ENCODE results near the gene PPP1R10.
A peak's percentile ranks its signal among the peaks of the same experiment; 100 is the strongest.
"Not testable (repeated sequence)": the region's sequence is repeated elsewhere in the genome, so short reads cannot be mapped to it uniquely, and the experiment has no call there.

The PPP1R10 gene

GRCh38 chr6:30616811-30617564, at the start of gene PPP1R10:
PPP1R10 (minus strand) TSS chr6:30617243; CDS start chr6:30609944, 7,299 bp downstream.
- peak; percentile 100 for DNase-seq

DNA sequence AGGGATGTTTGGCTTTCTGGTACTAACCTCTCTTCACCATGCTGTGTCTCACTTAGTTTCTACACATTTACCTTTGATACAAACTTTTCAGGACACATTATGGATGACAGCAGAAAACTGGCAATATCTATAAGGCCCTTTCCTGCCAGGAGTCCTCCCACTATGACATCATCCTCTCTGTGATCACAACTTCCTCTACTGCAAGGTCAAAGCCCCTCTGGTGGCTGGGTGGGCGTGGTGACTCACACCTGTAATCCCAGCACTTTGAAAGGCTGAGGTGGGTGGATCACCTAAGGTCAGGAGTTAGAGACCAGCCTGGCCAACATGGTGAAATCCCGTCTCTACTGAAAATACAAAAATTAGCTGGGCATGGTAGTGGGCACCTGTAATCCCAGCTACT, 49.3 kb upstream of the PPP1R10 start:
- not testable (repeated sequence) for DNase-seq

DNA sequence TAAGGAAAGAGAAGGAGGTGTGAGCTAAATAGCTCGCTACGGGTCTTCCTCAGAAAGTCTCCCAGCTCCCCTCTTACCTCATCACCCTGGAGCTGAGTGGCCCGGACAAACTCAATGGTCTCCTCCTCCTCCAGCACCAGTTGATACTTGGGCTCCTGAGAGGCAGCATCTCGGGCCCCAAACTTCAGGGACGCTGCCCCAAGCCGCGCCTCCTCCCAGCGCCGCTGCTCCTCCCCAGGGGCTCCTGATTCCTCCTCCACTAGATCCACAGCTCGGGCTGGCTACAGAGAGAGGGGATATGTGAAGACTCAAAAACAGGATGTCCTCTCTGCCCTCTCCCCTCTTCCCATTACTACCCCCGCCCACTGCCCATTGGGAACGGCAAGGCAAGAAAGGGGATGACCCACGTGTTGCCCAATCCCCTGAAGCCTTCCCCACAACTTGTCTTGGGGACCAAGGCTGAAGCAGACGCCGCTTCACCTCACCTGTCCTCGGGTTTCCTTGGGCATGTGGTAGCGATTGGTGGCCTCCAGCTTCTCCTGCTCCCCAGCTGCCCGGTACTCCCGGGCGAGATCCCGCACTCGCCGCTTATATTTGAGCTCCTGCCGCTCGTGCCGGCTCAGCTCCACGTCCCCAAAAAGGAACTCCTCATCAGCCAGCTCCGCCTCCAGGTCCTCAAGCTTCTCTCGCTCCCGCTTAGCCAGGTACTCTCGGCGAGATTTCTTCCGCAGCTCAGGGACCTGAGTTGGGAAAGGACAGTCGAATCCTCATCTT, 48.1 kb upstream of the PPP1R10 start:
- DNase-seq = no peak

DNA sequence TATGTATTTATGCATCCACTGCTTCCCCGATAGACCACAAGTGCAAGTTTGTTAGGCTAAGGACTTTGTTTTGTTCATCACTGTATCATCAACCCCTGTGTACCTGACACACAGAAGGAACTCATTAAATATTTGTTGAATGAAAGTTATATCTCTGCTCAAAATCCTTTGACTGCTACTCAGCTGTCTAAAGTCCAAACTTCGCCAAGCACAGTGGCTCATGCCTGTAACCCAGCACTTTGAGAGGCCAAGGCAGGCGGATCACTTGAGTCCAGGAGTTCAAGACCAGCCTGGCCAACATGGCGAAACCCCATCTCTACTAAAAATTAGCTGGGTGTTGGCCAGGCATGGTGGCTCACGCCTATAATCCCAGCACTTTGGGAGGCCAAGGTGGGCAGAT, 40.9 kb upstream of the PPP1R10 start:
- DNase-seq = not testable (repeated sequence)

DNA sequence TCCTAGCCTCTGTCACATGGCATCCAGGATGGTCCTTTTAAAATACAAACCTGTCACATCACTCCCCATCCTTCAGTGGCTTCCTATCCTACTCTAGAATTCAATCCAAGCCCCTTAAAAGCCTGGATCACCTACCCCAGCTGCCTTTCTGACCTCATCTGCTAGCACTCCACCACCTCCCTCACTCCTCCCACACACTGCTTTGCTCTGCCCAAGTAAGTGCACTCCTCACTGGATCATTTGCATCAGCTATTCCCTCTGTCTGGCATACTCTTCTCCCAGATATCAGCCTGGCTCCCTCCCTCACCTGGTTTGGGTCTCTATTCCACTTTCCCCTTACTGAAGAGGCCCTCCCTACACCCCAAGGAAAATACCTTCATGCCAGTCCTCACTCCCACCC, 40.4 kb upstream of the PPP1R10 start:
- no peak for DNase-seq

DNA sequence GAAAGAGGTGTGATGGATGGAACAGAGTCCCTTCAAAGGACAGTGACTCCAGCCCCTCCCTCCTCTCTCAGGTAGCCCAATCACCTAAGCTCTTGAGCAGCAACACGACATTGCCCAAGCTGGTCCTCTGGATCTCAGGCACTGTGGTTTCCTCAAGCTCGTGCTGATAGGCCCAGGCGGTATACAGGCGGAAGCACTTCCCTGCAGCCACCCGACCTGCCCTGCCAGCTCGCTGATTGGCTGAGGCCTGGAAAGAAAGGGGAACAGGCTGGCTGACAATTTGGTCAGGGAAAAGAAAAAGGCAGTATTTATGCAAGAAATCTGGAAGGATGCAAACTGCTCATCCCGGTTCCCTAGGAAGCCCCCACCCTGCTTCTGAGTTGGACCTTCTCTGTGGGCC, 39.5 kb upstream of the PPP1R10 start:
- DNase-seq = no peak

GRCh38 chr6:30655743-30656094, 38.7 kb upstream of the PPP1R10 start:
- DNase-seq = no peak

- DNase-seq = no peak
Observed at GRCh38 chr6:30654798-30655742, 38.0 kb upstream of the PPP1R10 start.

GRCh38 chr6:30651143-30651542, 34.1 kb upstream of the PPP1R10 start:
- no peak for DNase-seq

GRCh38 chr6:30647242-30648116, 30.4 kb upstream of the PPP1R10 start:
- DNase-seq = peak; percentile 77

GRCh38 chr6:30646450-30647241, 29.6 kb upstream of the PPP1R10 start, which contains the start of gene C6orf136:
C6orf136 (plus strand) TSS chr6:30647133; CDS start chr6:30647232, 99 bp downstream.
- DNase-seq = peak; percentile 96

GRCh38 chr6:30645989-30646388, 28.9 kb upstream of the PPP1R10 start:
- DNase-seq = no peak

DNA sequence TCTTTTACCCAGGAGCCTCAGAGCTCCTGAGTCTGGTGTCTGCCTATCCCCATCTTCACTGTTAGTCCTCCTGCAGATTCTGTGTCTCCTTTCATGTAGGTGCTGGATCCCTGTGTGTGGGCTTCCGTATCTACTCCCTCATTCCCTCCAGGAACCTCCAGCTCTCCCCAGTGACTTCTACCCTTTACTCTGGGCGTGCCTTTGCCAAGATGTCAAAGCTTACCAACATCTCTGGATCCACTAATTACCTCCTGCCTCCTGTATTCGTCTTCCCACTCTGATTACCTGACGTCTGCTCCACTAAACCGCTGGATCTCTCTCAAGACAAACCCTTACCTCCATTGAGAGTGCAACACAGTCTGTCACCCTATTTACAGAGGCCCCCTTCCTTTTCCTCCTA, 27.7 kb upstream of the PPP1R10 start:
- no peak for DNase-seq

- no peak for DNase-seq
Observed at GRCh38 chr6:30643656-30644055, 26.6 kb upstream of the PPP1R10 start.

- DNase-seq = no peak
Observed at GRCh38 chr6:30641048-30641447, 24.0 kb upstream of the PPP1R10 start.

GRCh38 chr6:30640481-30640880, 23.4 kb upstream of the PPP1R10 start:
- DNase-seq = no peak

DNA sequence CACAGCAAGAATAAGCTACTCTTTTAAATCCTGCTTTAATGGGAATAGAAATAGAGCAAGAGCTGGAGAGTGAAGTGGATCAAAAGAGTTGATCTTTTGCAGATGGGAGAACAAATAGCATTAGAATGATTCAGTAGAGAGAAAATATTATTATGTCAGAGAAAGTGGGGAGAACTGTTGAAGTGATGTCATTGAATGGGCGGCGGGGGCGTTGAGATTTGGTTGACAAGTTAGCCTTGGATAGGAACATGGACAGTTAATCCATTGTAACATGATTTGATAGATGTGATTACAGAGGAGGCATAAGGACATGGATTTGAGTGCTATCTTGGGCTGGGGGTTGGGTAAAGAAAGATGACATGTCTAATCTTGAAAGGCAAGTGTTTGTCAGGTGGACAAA, 18.8 kb upstream of the PPP1R10 start:
- no peak for DNase-seq

DNA sequence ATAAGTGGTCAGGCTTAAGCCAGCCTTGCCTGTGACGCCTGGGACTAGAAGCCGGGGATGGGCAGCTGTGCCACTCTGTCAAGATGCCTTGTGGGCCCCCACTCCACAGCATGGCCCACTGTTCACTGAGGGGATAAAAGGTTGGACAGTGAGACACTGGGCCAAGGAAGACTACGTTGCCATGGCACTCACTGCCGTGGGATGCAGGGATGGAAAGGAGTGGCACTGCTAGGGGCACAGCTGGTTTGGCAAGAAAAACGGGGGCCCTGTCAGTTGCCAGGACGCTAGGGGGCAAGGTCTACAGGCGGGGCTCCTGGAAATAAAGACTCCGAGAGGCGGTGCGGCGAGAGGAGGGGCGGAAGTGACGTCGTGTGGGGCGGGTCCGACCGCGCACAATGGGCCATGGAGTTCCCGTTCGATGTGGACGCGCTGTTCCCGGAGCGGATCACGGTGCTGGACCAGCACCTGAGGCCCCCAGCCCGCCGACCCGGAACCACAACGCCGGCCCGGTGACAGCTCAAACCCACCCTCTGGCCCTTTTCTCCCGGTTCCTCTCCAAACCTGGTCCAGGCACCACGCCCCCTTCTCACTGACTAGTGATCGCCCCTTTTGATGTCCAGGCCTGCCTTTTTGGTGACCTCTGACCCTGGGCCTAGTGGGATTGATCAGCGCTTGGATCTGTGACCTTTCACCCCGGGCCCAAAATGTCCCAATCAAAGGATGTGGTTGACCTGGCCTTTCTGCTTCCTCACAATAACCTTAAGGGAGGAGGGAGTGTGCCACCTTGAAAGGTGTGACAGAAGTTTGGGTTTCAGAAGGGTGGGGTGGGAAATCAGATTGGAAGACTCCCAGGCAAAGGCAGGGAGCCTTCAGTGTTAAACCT, 9.7 kb upstream of the PPP1R10 start, which contains the start of gene ATAT1:
Gene ATAT1, plus strand, starts transcription at position 391 of the 883 bp plus-strand sequence.
- DNase-seq = peak; percentile 92

GRCh38 chr6:30625511-30625910, 8.5 kb upstream of the PPP1R10 start:
- no peak for DNase-seq

- no peak for DNase-seq
Observed at GRCh38 chr6:30619561-30619960, 2.5 kb upstream of the PPP1R10 start.

Measured in CD4-positive, alpha-beta T cell treated with Interleukin-10 for 1 hour (primary cell).